A549 (cell line): Measurements from ENCODE around the gene USP15. TPM values are rescaled to one million over a fixed set of nuclear protein-coding genes. Genes with fewer than 3 reads are reported as not detected.

Experiments used
- ATAC-seq, 2 experiments: fragments of 200-7000 bp in 1 of 2; fragments of >200 bp in 1 of 2; cut with Nextera tagmentation in 1 of 2; cut with Tn5 transposase in 1 of 2; 3 replicates each; pipeline versions ENCODE4 v1.8.0 to v1.9.1; 2018 to 2020; ENCODE audit warnings: mild to moderate bottlenecking in 1 of 2, moderate library complexity in 1 of 2
- CTCF ChIA-PET: fragments of 300-600 bp; sonication (Branson Sonifier 250); formaldehyde crosslinking; extraction: SDS; loops from one replicate; lab custom pipeline; 2021; ENCODE audit warnings: antibody characterized with exemption, inconsistent platforms; lab: Yijun Ruan, JAX
- POLR2A ChIA-PET: fragments of 350-600 bp; formaldehyde crosslinking; extraction: SDS; loops from one replicate; lab custom pipeline; 2021; ENCODE audit warnings: antibody characterized with exemption, inconsistent platforms; lab: Yijun Ruan, JAX
- DNase-seq, 2 experiments: peaks; one replicate each; pipeline versions ENCODE4 v3.0.0 to v3.0.0-alpha.2; 2011 to 2016; ENCODE audit warnings: low read depth in 1 of 2, low spot score in 1 of 2
- FAIRE-seq: peaks from 2 replicates; lab custom pipeline; 2011; peaks lifted over from hg19 to GRCh38; lab: Jason Lieb, UNC
- H3K27ac ChIP-seq, 2 experiments: fragments of >200 bp; sonication (Bioruptor Twin); formaldehyde crosslinking; 3 replicates each; pipeline ENCODE4 v1.5.1; 2016 to 2017
- H3K4me1 ChIP-seq: fragments of >200 bp; sonication (Bioruptor Twin); formaldehyde crosslinking; 3 replicates; pipeline ENCODE4 v1.6.1; 2016
- H3K4me2 ChIP-seq: fragments of >200 bp; sonication (Bioruptor Twin); formaldehyde crosslinking; 3 replicates; pipeline ENCODE4 v1.6.1; 2016
- H3K4me3 ChIP-seq: fragments of >200 bp; sonication (Bioruptor Twin); formaldehyde crosslinking; 3 replicates; pipeline ENCODE4 v1.5.1; 2016
- H3K9me3 ChIP-seq: fragments of >200 bp; sonication (Bioruptor Twin); formaldehyde crosslinking; 3 replicates; pipeline ENCODE4 v1.6.1; 2016
- BHLHE40 ChIP-seq: IDR thresholded peaks from 2 replicates; pipeline ENCODE4 v1.6.1; 2012; ENCODE audit warnings: low read depth, low read length, inconsistent platforms
- CHD2 ChIP-seq: fragments of 150-350 bp; IDR thresholded peaks from 2 replicates; pipeline ENCODE4 v1.6.1; 2014; ENCODE audit warnings: low read length; ENCODE audit not compliant: partially characterized antibody
- FOSL2 ChIP-seq, 2 experiments: fragments of 450-650 bp in 1 of 2; fragments of >200 bp in 1 of 2; sonication (Bioruptor Twin) in 1 of 2; formaldehyde crosslinking; IDR thresholded peaks; 2 replicates each; pipeline versions ENCODE4 v1.5.0 to v1.6.1; 2016 to 2020; ENCODE audit warnings: mild to moderate bottlenecking in 1 of 2, moderate library complexity in 1 of 2
- GATA3 ChIP-seq: IDR thresholded peaks from 2 replicates; pipeline ENCODE4 v1.6.1; 2012; ENCODE audit warnings: borderline replicate concordance
- HEYL ChIP-seq: fragments of 250-450 bp; sonication (Bioruptor Pico); IDR thresholded peaks from 2 replicates; pipeline ENCODE4 v1.8.0; 2021; ENCODE audit warnings: mild to moderate bottlenecking, moderate library complexity
- HOXB13 ChIP-seq: fragments of 250-450 bp; sonication (Bioruptor Pico); IDR thresholded peaks from 2 replicates; pipeline ENCODE4 v1.5.0; 2020; ENCODE audit warnings: low read depth, mild to moderate bottlenecking, moderate library complexity
- HOXB5 ChIP-seq: fragments of 250-450 bp; sonication (Bioruptor Pico); IDR thresholded peaks from 2 replicates; pipeline ENCODE4 v1.5.0; 2020; ENCODE audit warnings: mild to moderate bottlenecking, moderate library complexity
- JUNB ChIP-seq: fragments of >200 bp; sonication (Bioruptor Twin); formaldehyde crosslinking; IDR thresholded peaks from 2 replicates; pipeline ENCODE4 v1.6.1; 2016
- KDM5A ChIP-seq: fragments of 200-600 bp; sonication (generic); IDR thresholded peaks from 2 replicates; pipeline ENCODE4 v1.6.1; 2016; ENCODE audit warnings: antibody characterized with exemption, mild to moderate bottlenecking
- MAFK ChIP-seq: fragments of 450-650 bp; IDR thresholded peaks from 2 replicates; pipeline ENCODE4 v1.6.1; 2014; ENCODE audit not compliant: partially characterized antibody
- MAZ ChIP-seq: fragments of 150-350 bp; IDR thresholded peaks from 2 replicates; pipeline ENCODE4 v1.6.1; 2014; ENCODE audit warnings: antibody characterized with exemption, low read depth, low read length, borderline replicate concordance
- MYC ChIP-seq: IDR thresholded peaks from 2 replicates; pipeline ENCODE4 v1.6.1; 2012; ENCODE audit warnings: mild to moderate bottlenecking, inconsistent platforms, low read length, improper control_type of control experiment, borderline replicate concordance
- NPAS2 ChIP-seq: fragments of 250-450 bp; sonication (Bioruptor Pico); IDR thresholded peaks from 2 replicates; pipeline ENCODE4 v1.8.0; 2022; ENCODE audit warnings: mild to moderate bottlenecking, moderate library complexity, borderline replicate concordance
- NR3C1 ChIP-seq: fragments of >200 bp; sonication (Bioruptor Twin); formaldehyde crosslinking; IDR thresholded peaks from 3 replicates; pipeline ENCODE4 v1.6.1; 2017
- PBX3 ChIP-seq: IDR thresholded peaks from 2 replicates; pipeline ENCODE4 v1.6.1; 2012
- PHF8 ChIP-seq: fragments of 200-600 bp; sonication (generic); IDR thresholded peaks from 2 replicates; pipeline ENCODE4 v1.6.1; 2016; ENCODE audit warnings: low read depth, mild to moderate bottlenecking, antibody characterized with exemption, moderate library complexity, borderline replicate concordance
- POLR2A ChIP-seq: IDR thresholded peaks from 2 replicates; pipeline ENCODE4 v1.6.1; 2012; ENCODE audit warnings: mild to moderate bottlenecking, low read length
- POLR2AphosphoS2 ChIP-seq: conservative IDR thresholded peaks from 2 replicates; pipeline ENCODE4 v1.6.1; 2012; ENCODE audit warnings: low read length, improper control_type of control experiment, inconsistent platforms
- RAD21 ChIP-seq, 2 experiments: fragments of >200 bp in 1 of 2; sonication (Bioruptor Twin) in 1 of 2; formaldehyde crosslinking in 1 of 2; IDR thresholded peaks in 1 of 2; conservative IDR thresholded peaks in 1 of 2; 2 replicates in 1 of 2; 3 replicates in 1 of 2; pipeline ENCODE4 v1.6.1; 2012 to 2018; ENCODE audit warnings: inconsistent platforms in 1 of 2
- RARB ChIP-seq: fragments of 250-450 bp; sonication (Bioruptor Pico); IDR thresholded peaks from 2 replicates; pipeline ENCODE4 v1.8.0; 2021; ENCODE audit warnings: mild to moderate bottlenecking, moderate library complexity
- RCOR1 ChIP-seq: fragments of 150-350 bp; IDR thresholded peaks from 2 replicates; pipeline ENCODE4 v1.6.1; 2014; ENCODE audit warnings: antibody characterized with exemption, low read length, low read depth
- REST ChIP-seq: fragments of 200-600 bp; sonication (generic); IDR thresholded peaks from 2 replicates; pipeline ENCODE4 v1.6.1; 2016; ENCODE audit warnings: antibody characterized with exemption, mild to moderate bottlenecking, moderate library complexity
- SREBF2 ChIP-seq: fragments of 450-650 bp; IDR thresholded peaks from 2 replicates; pipeline ENCODE4 v1.6.1; 2014; ENCODE audit warnings: mild to moderate bottlenecking, moderate library complexity
- USF2 ChIP-seq: fragments of 450-650 bp; IDR thresholded peaks from 2 replicates; pipeline ENCODE4 v1.6.1; 2014; ENCODE audit warnings: antibody characterized with exemption
- ZNF302 ChIP-seq: fragments of 250-450 bp; sonication (Bioruptor Pico); IDR thresholded peaks from 2 replicates; pipeline ENCODE4 v1.9.0; 2021; ENCODE audit warnings: inconsistent platforms, mild to moderate bottlenecking, moderate library complexity
- WGBS: methylation state at CpG from one replicate; pipeline ENCODE4 v1.1.6; 2017; ENCODE audit errors: missing lambda C conversion rate; 5-methylcytosine and 5-hydroxymethylcytosine counted together
- polyA plus RNA-seq, 4 experiments: library from polyadenylated mRNA; depleted of rRNA in 3 of 4; stranded (reverse); fragments of >200 nt; fragmentation: RNase III in 1 of 4; extraction: RNeasy Plus Mini Kit Qiagen cat#74134 plus additional on column Dnase treatment in 1 of 4; gene quantifications; 2 replicates in 3 of 4; 3 replicates in 1 of 4; pipeline ENCODE4 v1.2.3, GENCODE V29; 2011 to 2017

Gene USP15
- polyA plus RNA-seq, 2 of the 4 experiments (the other 2 are of a cell fraction) = 30.4 to 67.6 TPM

- DNase-seq (no peak), FAIRE-seq (peak; percentile 46), ATAC-seq (no peak)
- Histone ChIP-seq H3K9me3 (no peaks in the 10 kb centered on the region), H3K4me1 (peaks cover 6% of the 10 kb centered on the region; the same call in 2 of the 3 replicates), H3K4me3 (no peak overlapping the region), H3K27ac (no peak overlapping the region), H3K4me2 (no peak overlapping the region)
- TF ChIP-seq RAD21 (conservative IDR thresholded peaks at IDR 0.05 in 1 of 2, IDR thresholded peaks at IDR 0.05 in 1 of 2) (no peak), JUNB (no peak), GATA3 (no peak), KDM5A (no peak), HEYL (CRISPR knock-in tag) (no peak), FOSL2 (IDR thresholded peaks at IDR 0.05) (no peak), FOSL2 (CRISPR knock-in tag; IDR thresholded peaks at IDR 0.05) (no peak), USF2 (no peak), RCOR1 (no peak), MAZ (no peak), MAFK (no peak), HOXB13 (no peak), PHF8 (no peak), CHD2 (no peak), REST (no peak), POLR2AphosphoS2 (no peak)
- WGBS = 32% methylated on average over 2 of the region's 2 CpGs
- POLR2A ChIA-PET = interaction anchor here (1.6 kb wide), 1 partner anchor 54 kb away, joined by 4 read pairs; the partner anchor contains the start of gene USP15
- CTCF ChIA-PET = interaction anchor here (0.6 kb wide), 1 partner anchor 20 kb away, joined by 4 read pairs; no protein-coding TSS in a partner anchor
Observed at GRCh38 chr12:62313727-62314380, 53.6 kb downstream of the USP15 start.

- FAIRE-seq (no peak), ATAC-seq (no peak), DNase-seq (no peak)
- CTCF ChIA-PET = no interaction called here
- TF ChIP-seq USF2 (no peak), SREBF2 (no peak), JUNB (no peak), BHLHE40 (no peak), NR3C1 (no peak), NPAS2 (CRISPR knock-in tag) (no peak), MYC (no peak), MAZ (no peak), RARB (CRISPR knock-in tag) (no peak), PBX3 (no peak), POLR2A (no peak), KDM5A (no peak), GATA3 (no peak), ZNF302 (CRISPR knock-in tag) (no peak), HOXB5 (no peak)
- Histone ChIP-seq H3K9me3 (no peaks in the 10 kb centered on the region), H3K27ac (no peak overlapping the region), H3K4me1 (peaks cover 5% of the 10 kb centered on the region; the same call in 2 of the 3 replicates), H3K4me2 (no peak overlapping the region), H3K4me3 (no peak overlapping the region)
- POLR2A ChIA-PET = interaction anchor here (0.7 to 1.6 kb wide), 2 partner anchors 40 to 57 kb away, joined by 3 read pairs; partner anchors contain the start of gene USP15
Observed at GRCh38 chr12:62317017-62317416, 56.8 kb downstream of the USP15 start.
